Ureter (tissue), 1 donor: ENCODE data around the gene MIX23. TPM values are rescaled to one million over a fixed set of nuclear protein-coding genes. Genes with fewer than 3 reads are reported as not detected.
A peak's percentile ranks its signal among the peaks of the same experiment; 100 is the strongest.

Experiments used
- DNase-seq: peaks from one replicate; pipeline ENCODE4 v3.0.0-alpha.2; 2020; ENCODE audit warnings: low spot score
- total RNA-seq: library from RNA; stranded (reverse); gene quantifications from one replicate; pipeline ENCODE4 v1.2.4, GENCODE V29; 2023
- donor health status: DM: yes; HTN: yes; CAD: no.

The MIX23 gene
- 54.4 TPM for total RNA-seq

DNA sequence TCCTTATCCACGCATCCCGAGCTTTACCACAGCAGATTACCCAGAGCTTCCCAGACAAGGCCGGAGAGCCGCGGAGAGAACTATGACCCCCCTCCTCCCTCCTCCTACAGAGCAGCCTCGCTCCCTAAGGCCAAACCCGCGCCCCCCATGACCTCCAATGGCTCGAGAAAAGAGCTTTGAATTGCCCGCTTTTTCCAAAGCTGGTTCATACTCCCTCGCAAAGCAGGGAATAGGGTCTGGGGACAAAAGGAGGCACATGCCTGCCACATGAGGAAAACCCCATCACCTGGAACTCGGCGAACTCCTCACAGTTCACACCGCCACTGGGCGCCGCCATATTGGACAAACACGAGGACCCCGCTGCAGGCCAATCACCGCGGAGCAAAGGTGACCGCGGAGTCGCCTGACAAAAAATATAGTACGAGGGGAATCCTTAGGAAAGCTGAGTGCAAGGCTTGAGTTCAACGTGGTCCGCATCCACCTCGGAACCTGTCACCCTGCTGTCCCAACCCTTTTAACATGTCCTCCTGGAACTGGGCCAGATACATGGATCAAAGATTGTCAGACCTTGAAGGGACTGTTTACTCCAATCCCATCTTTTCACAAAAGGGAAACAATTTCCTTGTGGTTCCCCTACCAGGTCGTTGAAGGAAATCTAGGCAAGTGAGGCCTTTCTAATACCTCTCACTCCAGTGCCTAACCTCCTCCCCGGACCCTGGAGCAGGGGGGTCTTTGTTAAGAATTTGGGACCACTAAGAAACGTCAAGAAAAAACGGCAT is at the start of gene MIX23:
Gene MIX23, minus strand, starts transcription at position 344 of the 779 bp plus-strand sequence. Its CDS starts 7 bp downstream, at position 337.
- peak; percentile 89 for DNase-seq

DNA sequence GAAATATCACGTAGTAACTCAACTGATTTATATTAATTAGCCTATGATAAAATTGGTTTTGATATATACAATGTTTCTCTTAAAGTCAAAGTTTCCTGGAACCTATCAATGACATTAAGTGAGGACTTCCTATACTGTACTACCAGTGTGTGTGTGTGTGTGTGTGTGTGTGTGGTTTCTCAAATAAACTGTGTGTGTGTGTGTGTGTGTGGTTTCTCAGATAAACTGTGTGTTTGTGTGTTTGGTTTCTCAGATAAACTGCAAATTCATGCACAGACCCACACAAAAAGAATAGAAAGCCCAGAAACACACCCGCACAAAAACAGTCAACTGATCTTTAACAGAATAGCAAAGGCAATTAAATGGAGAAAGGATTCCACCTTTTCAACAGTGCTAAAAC is 47.3 kb upstream of the MIX23 start:
- no peak for DNase-seq

DNA sequence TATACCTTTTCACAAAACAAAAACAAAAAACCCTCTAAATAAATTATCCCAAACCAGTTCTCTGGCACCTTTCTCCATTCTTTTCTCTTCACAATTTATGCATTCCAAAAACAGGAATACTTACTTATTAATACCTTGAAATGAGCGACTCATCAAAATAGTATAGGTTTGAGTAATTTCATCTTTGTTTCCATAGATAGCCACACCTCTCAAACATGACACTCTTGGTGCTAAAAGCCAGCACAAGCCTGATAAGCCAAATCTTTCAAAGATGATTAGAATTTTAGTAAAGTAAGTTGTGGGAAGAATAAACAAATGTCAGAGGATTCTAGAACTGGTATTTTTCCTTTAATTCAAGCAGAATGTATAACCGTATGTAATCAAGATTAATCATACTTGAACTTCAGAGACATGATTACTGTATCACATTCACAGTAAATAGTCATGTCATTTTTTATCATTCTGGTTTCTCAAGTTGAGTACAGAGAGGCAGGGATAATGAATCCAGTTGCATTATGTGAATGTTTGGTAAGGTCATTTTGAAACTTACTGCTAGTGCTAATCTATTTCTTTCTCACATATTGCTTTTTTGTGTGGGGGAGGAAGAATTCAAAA is 44.9 kb upstream of the MIX23 start:
- no peak for DNase-seq

DNA sequence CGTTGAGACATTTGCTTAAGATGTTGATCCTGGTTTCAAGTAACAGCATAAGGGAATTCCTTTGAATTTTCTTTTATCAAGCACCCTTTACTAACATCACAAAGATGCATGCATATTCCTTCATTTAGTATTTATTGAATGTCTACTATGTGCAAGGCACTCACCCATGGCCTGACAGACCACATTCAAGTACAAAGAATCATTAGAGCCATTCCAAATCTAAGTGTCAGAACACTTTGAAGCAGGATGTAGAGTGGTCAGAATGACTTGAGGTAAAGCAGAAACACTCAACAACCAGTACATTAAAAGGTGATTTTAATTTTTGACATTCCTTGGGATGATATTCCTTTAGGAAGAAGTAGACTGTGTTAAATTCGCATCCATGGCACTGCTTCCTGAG is 38.8 kb upstream of the MIX23 start:
- no peak for DNase-seq

DNA sequence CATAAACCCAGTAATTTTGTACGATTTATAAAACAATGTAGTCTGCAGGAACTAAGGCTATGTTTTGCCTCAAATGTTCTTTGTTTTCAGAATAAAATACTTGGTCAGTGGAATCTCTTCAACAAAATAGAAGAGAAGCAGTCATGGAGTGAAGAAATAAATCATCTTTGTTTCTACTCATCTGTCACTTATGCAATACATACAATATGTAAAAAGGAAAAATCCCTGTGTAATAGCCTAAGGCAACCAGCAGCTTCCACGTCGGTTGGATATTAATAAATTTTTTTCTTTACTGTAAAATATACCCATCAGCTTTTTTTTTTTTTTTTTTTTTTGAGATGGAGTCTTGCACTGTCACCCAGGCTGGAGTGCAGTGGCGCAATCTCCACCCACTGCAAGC is 38.1 kb upstream of the MIX23 start:
- no peak for DNase-seq

DNA sequence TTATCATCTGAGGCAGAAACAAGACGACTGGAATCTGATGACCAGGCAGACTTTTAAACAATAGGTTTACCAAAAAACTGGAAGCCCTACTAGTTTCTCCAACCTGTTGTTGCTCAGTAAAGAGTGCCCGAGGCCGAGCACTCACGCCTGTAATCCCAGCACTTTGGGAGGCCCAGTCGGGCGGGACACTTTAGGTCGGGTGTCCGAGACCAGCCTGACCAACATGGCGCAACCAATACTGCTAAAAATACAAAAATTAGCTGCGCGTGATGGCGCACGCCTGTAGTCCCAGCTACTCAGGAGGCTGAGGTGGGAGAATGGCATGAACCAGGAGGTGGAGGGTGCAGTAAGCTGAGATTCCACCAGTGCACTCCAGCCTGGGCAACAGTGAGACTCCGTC is 33.9 kb upstream of the MIX23 start:
- DNase-seq: no peak

DNA sequence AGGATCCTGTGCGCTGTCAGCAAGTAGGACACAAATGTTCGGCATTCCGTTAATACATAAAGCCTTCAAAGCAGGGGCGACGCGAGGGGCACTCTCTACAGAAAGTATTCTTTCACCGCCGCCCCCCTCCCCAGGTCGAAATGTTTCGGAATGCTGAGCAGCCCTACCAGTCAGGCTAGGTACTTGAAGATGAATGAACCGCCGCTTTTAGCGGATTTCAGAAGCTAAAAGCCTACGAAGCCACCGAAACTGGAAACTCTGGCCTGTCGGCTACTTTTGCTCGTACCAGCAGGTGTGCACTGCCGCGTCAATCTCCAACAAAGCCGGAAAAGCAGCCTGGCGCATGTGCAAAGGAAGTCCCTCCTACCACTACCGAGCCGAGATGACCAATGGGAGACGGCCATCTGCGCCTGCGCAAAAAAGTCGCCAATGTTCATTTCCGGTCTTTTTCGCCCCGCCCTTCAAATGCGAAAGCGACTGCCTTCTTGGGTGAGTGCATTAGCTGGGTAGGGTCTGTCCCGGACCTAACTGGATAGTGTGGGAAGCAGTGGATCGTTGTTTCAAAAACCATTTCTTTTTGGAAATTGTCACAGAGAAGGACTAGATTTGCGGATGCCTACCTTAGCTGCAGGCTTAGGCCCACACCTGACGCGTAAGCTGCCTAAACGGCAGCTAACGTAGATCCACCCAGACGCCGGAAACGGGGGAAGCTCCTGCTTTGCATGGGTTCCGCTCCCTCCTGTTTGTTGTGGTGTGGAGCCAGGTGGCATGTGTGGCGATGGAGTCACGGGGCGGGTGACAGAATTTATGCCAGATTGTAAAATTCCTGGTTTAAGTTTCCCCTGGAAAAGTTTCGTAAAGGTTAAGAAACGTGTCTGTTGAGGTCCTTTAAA is 33.0 kb upstream of the MIX23 start, which contains the start of gene WDR5B:
Gene WDR5B, minus strand, starts transcription at position 301 of the 893 bp plus-strand sequence. CDS start 534 bp downstream, outside the sequence.
- DNase-seq: peak; percentile 99

DNA sequence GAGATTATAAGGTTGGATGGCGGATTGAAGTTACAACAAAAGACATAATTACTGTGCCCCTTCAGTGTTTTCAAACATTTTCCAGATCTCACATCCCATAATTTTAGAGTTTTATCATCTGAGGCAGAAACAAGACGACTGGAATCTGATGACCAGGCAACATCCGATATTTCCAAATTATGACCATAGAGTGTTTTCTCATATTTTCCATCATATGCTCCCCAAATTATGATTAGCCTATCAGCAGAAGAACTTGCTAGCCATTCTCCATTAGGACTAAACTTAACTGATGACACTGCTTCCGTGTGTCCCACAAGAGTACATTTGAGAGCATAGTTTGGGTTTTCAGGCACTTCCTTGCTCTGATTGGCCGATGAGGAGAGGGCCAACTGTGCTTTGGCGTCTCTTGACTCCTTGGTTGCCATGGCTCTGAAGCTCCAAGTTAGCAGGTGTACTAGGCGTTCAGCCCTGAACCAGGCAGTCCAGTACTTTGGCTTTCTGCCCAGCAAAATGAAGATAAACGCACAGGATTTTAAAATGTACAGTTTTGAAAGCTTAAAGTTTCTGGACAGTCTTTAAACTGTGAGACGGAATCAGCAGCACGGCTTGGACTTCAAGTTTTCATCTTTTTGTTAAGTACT is 32.2 kb upstream of the MIX23 start:
- no peak for DNase-seq

DNA sequence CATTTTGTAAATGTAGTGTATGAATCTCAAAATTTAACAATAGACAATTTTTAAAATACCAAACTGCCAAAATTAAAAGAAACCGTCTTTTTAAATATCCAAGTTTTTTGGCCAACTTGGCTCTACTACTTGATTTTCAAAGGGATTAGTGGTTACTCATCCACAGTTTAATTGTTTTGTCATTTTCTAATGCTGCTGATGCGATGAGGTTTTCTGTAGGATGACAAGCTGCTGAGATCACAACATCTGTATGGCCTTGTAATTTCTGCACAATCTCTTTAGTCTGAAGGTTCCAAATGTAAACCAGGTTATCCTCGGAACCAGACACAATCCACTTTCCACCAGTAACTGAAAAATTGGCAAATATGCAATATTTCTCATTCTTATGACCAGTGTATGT is 31.4 kb upstream of the MIX23 start:
- DNase-seq: no peak

DNA sequence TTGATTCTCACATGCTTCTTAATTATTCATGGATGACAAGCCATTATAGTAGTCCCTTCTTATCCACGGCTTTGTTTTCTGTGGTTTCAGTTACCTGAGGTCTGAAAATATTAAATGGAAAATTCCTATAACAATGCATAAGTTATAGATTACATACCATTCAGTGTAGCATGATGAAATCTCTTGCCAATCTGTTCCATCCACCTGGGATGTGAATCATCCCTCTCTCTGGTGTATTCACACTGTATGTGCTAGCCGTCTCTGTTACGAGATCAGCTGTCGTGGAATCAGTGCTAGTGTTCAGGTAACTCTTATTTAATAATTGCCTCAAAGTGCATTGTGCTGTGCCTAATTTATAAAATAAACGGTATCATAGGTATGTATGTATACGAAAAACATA is 27.6 kb upstream of the MIX23 start:
- no peak for DNase-seq

DNA sequence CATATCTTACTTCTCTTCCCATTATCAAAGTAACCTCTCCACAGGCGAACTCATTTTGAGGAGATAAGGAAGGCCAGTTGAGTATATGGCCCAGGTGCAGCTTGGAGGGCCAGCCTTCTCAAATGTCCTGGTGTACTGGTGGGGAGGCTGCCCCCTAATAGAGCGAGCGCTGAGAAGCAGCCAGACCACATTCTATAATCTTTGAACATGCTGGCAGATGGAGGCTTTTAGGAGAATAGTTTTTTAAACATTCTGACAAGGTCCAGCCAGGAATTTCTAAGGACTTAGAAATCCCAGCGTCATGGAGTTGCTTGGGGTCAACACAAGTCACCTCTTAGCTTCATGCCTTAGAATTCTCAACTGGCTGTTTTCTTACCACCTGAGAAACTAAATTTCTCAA is 27.1 kb upstream of the MIX23 start:
- DNase-seq: no peak

DNA sequence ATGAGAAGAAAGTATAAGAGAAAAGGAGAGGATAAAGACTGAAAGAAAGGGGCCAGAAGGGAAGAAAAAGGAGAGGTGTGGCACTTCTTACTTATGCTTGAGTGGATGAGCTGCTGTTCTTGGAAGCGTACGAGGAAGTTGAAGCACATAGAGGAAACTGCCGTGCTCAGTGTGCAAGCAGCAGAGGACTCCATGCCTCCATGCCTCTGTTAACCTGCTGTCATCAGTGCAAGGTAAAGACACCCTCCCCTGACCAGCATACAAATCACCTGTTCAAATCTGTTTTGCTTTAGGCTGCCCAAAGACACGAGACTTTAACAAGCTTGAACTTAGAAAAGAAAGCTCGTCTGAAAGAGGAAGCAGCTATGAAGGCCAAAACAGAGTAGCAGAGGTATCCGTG is 26.4 kb upstream of the MIX23 start:
- no peak for DNase-seq

DNA sequence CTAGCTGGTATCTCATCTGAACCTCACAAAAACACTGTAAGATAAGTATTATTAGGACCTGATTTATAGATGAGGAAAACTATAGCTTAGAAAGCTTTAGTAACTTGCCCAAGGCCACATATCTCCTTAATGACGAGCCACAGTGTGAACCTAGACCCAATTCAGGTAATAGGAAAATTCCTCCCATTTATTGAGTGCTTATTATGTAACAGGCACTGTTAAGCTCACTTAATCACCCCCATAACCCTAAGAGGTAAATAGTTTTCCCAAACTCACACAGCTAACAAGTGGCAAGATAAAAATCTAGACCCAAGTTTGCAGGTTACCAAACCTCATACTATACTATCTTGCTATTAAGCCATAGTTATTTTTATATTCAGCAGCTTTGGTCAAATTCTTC is 24.9 kb upstream of the MIX23 start:
- DNase-seq: no peak

DNA sequence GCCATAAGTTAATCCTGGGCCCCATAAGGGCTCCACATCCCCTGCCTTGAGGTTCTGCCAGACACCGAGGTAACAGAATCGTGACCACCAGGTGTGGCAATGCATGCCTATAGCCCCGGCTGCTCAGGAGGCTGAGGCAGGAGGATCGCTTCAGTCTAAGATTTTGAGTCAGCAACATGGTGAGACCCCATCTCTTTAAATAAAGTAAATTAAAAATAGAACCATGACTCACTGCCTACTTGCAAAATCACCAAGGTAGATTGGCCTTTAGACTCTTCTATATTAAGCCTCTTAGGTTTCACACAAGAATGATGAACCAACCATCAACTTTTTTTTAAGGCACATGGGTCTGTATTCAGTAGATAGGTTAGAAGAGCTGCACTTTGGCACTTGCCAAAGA is 23.2 kb upstream of the MIX23 start:
- DNase-seq: no peak

DNA sequence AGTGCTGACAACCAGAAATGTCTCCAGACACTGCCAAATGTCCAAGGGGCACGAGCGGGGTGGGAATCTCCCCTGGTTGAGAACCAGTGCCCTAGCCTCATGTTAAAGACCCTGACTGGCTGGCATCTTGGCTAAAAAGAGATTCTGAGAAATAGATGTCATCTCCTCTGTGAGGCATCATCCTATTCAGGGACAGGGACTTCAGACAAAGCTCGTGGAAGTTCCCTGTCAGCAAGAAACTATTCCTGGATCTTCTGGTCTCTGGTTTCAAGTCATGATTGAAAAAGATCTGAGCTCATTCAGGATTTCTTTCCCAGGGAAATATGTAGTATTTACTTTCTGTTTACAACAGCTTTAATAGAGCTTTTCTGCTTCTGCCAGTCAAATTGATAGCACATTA is 22.0 kb upstream of the MIX23 start:
- DNase-seq: no peak

DNA sequence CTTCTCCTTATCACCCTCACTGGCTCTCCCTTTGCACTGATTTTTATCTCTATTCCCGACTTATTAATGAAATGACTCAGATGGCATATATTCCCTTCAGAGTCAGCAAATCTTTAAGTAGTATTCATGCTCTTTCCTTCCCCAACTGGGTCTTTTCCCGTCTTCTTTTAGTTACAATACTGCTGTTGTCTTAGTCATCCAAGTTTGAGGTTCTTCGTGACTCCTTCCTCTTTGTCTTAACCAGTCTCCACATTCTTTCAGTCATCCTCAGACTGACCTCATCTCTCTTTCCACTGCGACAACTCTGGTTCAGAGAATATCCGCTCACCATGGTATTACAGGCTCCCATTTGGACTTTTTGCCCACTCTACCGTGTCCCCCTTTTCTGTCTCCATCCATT is 20.5 kb upstream of the MIX23 start:
- DNase-seq: no peak

DNA sequence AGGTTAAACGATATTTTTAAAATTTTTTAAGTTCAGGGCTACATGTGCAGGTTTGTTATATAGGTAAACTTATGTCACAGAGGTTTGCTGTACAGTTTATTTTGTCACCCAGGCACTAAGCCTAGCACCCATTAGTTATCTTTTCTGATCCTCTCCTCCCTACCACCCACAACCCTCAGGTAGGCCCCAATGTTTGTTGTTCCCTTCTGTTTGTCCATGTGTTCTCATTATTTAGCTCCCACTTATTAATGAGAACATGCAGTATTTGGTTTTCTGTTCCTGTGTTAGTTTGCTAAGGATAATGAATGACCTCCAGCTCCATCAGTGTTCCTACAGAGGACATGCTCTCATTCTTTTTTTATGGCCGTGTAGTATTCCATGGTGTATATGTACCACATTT is 15.9 kb upstream of the MIX23 start:
- no peak for DNase-seq

DNA sequence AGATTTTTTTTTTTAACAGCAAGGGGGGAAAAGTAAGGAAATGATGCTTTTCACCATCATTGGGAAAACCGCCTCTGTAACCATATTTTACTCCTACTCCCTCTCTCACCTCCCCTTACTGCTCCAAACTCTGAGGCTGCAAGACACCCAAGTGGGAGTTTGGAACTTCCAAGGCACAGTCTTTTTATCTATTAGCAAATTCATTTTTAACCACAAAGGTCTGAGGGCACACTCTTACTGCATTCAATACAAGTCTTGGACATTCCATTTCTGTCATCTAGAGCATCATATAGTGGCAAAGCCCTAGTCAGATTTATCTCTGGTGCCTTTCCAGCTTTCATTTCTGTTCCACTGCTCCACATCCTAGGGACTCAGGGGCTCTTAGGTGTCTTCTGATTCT is 14.2 kb upstream of the MIX23 start:
- no peak for DNase-seq

DNA sequence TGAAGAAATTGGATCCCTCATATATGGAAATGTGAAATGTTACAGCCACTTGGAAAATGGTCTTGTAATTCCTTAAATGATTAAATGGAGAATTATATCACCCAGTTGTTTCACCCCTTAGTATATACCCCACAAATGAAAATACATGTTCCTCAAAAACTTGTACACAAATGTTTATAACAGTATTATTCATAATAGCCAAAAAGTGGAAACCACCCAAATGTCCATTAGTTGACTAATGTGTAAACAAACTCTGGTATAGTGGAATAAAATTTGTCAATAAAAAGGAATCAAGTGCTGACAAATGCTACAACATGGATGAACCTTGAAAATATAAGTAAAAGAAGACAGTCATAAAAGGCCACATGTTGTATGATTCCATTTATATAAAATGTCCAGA is 13.5 kb upstream of the MIX23 start:
- no peak for DNase-seq

DNA sequence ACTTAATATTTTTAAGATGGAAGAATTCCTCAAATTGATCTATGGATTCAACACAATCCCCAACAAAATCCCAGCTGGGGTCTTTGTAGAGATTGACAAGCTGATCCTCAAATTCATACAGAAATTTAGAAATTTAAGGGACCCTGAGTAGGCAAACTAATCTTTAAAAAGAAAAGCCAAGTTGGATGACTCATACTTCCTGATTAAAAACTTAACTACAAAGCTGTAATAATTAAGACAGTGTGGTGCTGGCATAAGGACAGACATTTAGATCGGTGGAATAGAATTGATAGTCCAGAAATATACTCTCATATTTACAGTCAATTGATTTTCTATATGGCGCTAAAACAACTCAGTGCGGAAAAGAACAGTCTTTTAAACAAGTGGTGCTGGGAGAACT is 12.6 kb upstream of the MIX23 start:
- no peak for DNase-seq

DNA sequence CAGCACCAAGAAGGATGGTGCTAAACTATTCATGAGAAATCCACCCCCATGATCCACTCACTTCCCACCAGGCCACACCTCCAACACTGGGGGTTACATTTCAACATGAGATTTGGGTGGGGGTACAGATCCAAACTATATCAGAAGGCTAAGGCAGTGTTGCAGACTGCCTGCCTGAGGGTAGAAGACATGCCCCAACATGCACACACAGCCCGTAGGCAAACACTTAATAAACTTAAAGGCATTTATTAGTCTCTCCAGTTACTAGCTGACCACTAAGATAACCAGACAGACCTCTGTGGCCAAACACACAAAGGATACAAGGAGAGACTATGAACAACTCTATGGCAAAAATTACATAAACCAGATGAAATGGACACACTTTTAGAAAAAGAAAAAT is 11.1 kb upstream of the MIX23 start:
- no peak for DNase-seq
